Activated T-cell treated with anti-CD3 and anti-CD28 coated beads, Interleukin-2, amount 50 U/mL, for 48 hours (primary cell): Measurements from ENCODE around the gene TGFB1I1.
"Not testable (repeated sequence)": the region's sequence is repeated elsewhere in the genome, so short reads cannot be mapped to it uniquely, and the experiment has no call there.

Source experiments
- DNase-seq, 2 experiments: peaks; one replicate each; pipeline ENCODE4 v3.0.0-alpha.2; 2020

The TGFB1I1 gene

GRCh38 chr16:31489298-31489564 lies 17.3 kb downstream of the TGFB1I1 start:
- no peak for DNase-seq

- DNase-seq, result no peak
Measured at GRCh38 chr16:31489616-31490584, 17.9 kb downstream of the TGFB1I1 start.

GRCh38 chr16:31491778-31492418 lies 19.9 kb downstream of the TGFB1I1 start:
- DNase-seq, result no peak

- DNase-seq, result no peak
Measured at GRCh38 chr16:31493506-31494125, 21.7 kb downstream of the TGFB1I1 start.

GRCh38 chr16:31496670-31497069 lies 24.7 kb downstream of the TGFB1I1 start:
- DNase-seq, result no peak

- DNase-seq, result no peak
Measured at GRCh38 chr16:31498493-31498892, 26.5 kb downstream of the TGFB1I1 start.

GRCh38 chr16:31499928-31500327 lies 28.0 kb downstream of the TGFB1I1 start:
- no peak for DNase-seq

- DNase-seq, result no peak
Measured at GRCh38 chr16:31501226-31501965, 29.4 kb downstream of the TGFB1I1 start.

- DNase-seq, result no peak
Measured at GRCh38 chr16:31501966-31502348, 30.0 kb downstream of the TGFB1I1 start.

- DNase-seq, result no peak
Measured at GRCh38 chr16:31502981-31503380, 31.0 kb downstream of the TGFB1I1 start.

- not testable (repeated sequence) for DNase-seq
Measured at GRCh38 chr16:31503555-31503954, 31.6 kb downstream of the TGFB1I1 start.

- no peak for DNase-seq
Measured at GRCh38 chr16:31504159-31504558, 32.2 kb downstream of the TGFB1I1 start.

GRCh38 chr16:31505483-31505882 lies 33.5 kb downstream of the TGFB1I1 start:
- peak; percentile 35 to 42 for DNase-seq

- no peak for DNase-seq
Measured at GRCh38 chr16:31507617-31507928, 35.6 kb downstream of the TGFB1I1 start.

GRCh38 chr16:31507929-31508705 lies 36.2 kb downstream of the TGFB1I1 start, which contains the start of gene RUSF1:
TSS of gene RUSF1 (minus strand) at chr16:31508391. CDS start at chr16:31508373, 18 bp downstream.
- DNase-seq, result peak; percentile 89 to 91

- no peak for DNase-seq
Measured at GRCh38 chr16:31508706-31509195, 36.8 kb downstream of the TGFB1I1 start.

GRCh38 chr16:31513126-31513525 lies 41.2 kb downstream of the TGFB1I1 start:
- no peak for DNase-seq

GRCh38 chr16:31513884-31514283 lies 41.9 kb downstream of the TGFB1I1 start:
- DNase-seq, result no peak

- DNase-seq, result no peak
Measured at GRCh38 chr16:31517800-31518402, 45.9 kb downstream of the TGFB1I1 start.

- no peak for DNase-seq
Measured at GRCh38 chr16:31519759-31520431, 47.9 kb downstream of the TGFB1I1 start.

- no peak for DNase-seq
Measured at GRCh38 chr16:31521368-31521767, 49.4 kb downstream of the TGFB1I1 start.
